Muscle layer of duodenum (tissue), 2 donors: ENCODE measurements around the gene FZD2.
"Not testable (repeated sequence)": the region's sequence is repeated elsewhere in the genome, so short reads cannot be mapped to it uniquely, and the experiment has no call there.

Experiments
- H3K27ac ChIP-seq: one replicate; pipeline ENCODE4 v1.7.0; 2013; ENCODE audit warnings: mild to moderate bottlenecking, low read length
- H3K27me3 ChIP-seq: one replicate; pipeline ENCODE4 v1.7.0; 2013; ENCODE audit warnings: low read depth, mild to moderate bottlenecking, control low read depth, low read length
- H3K36me3 ChIP-seq, 2 donors: one replicate each; pipeline ENCODE4 v1.7.0; 2013; ENCODE audit warnings: low read length in 2 of 2, control low read depth in 1 of 2, mild to moderate bottlenecking in 1 of 2; ENCODE audit not compliant: insufficient read depth in 2 of 2, control insufficient read depth in 1 of 2
- H3K4me1 ChIP-seq, 2 donors: one replicate each; pipeline ENCODE4 v1.7.0; 2013; ENCODE audit warnings: low read length in 2 of 2, mild to moderate bottlenecking in 2 of 2, control low read depth in 1 of 2, moderate library complexity in 1 of 2; ENCODE audit not compliant: insufficient read depth in 2 of 2, control insufficient read depth in 1 of 2
- H3K4me3 ChIP-seq, 2 donors: one replicate each; pipeline ENCODE4 v1.7.0; 2013; ENCODE audit warnings: low read length in 2 of 2, low read depth in 1 of 2, mild to moderate bottlenecking in 1 of 2
- H3K9me3 ChIP-seq, 2 donors: one replicate each; pipeline ENCODE4 v1.7.0; 2013; ENCODE audit warnings: low read length in 2 of 2, control low read depth in 1 of 2, mild to moderate bottlenecking in 1 of 2; ENCODE audit not compliant: control insufficient read depth in 1 of 2
- donor health status: healthy.

Gene FZD2

DNA sequence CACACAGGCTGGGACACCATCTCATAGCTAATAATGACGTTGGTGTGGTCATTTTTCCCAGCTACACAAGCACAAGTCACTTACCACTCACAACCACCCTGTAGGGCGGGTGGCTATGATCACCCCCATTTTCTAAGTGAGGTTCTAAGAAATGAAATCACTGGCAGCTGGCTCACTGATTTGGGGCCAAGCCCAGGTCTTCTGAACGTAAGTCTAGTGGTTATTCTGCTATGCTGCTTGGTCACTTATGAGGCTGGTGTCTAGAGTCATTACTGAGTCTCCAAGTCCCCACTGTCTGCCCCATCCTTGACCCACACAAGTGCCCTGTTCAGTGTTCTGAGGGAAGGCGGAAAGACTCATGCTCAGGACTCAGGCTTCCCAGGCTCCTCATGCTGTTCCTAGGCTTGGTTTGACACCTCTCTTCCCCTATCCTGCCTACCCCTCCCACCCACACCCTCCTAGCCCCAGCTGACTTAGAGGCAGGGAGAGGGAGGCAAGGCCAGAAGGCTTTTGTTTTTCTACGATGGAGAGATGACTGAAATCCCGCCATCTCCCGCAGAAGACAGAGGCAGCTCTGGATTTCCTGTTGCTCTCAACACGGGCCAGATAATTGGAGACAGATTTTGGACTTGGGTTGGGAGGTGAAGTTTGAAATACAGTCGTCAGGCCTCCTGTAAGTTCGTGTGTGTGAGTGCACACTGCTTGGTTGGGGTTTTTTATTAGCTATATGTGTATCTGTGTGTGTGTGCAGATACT is 32.2 kb downstream of the FZD2 start:
- Histone ChIP-seq H3K27ac (no peak overlapping the region), H3K36me3 (no peaks in the 10 kb centered on the region), H3K27me3 (no peaks in the 10 kb centered on the region), H3K9me3 (no peaks in the 10 kb centered on the region), H3K4me1 (no peaks in the 10 kb centered on the region), H3K4me3 (no peak overlapping the region)

DNA sequence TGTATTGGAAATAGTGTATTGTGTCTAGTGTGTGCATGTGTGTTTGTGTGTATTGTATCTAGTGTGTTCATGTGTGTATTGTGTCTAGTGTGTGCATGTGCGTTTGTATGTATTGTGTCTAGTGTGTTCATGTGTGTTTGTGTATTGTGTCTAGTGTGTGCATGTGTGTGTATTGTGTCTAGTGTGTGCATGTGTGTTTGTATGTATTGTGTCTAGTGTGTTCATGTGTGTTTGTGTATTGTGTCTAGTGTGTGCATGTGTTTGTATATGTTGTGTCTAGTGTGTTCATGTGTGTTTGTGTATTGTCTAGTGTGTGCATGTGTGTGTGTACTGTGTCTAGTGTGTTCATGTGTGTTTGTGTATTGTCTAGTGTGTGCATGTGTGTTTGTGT is 32.8 kb downstream of the FZD2 start:
- H3K9me3 ChIP-seq, H3K27me3 ChIP-seq, H3K4me3 ChIP-seq, H3K27ac ChIP-seq, H3K36me3 ChIP-seq, H3K4me1 ChIP-seq: not testable (repeated sequence)

DNA sequence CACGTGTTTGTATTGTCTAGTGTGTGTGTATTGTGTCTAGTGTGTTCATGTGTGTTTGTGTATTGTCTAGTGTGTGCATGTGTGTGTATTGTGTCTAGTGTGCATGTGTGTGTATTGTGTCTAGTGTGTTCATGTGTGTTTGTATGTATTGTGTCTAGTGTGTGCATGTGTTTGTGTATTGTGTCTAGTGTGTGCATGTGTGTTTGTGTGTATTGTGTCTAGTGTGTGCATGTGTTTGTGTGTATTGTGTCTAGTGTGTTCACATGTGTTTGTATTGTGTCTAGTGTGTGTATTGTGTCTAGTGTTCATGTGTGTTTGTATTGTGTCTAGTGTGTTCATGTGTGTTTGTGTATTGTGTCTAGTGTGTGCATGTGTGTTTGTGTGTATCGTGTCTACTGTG is 33.5 kb downstream of the FZD2 start:
- not testable (repeated sequence) for H3K4me1 ChIP-seq, H3K27ac ChIP-seq, H3K9me3 ChIP-seq, H3K27me3 ChIP-seq, H3K4me3 ChIP-seq, H3K36me3 ChIP-seq

DNA sequence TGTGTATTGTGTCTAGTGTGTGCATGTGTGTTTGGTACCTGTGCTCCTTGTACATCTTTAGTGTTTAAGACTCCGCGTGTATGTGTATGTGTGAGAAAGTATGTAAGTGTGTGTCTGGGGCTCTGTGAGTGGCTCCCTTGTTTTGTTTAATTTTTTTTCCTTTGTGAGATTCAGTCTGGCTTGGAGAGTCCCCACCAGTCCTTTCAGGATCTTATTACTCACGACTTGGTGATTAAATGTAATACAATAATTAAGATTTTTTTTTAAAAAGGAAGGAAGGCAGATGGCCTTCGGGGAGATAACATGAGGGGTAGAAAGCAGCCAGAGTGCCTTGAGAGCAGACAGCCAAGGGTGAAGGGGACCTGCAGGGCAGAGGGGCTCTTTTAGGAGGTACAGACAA is 33.9 kb downstream of the FZD2 start:
- no peak overlapping the region for H3K4me3 ChIP-seq
- H3K9me3 ChIP-seq = no peaks in the 10 kb centered on the region
- H3K36me3 ChIP-seq = no peaks in the 10 kb centered on the region
- no peak overlapping the region for H3K27ac ChIP-seq
- H3K4me1 ChIP-seq = no peaks in the 10 kb centered on the region
- no peaks in the 10 kb centered on the region for H3K27me3 ChIP-seq

DNA sequence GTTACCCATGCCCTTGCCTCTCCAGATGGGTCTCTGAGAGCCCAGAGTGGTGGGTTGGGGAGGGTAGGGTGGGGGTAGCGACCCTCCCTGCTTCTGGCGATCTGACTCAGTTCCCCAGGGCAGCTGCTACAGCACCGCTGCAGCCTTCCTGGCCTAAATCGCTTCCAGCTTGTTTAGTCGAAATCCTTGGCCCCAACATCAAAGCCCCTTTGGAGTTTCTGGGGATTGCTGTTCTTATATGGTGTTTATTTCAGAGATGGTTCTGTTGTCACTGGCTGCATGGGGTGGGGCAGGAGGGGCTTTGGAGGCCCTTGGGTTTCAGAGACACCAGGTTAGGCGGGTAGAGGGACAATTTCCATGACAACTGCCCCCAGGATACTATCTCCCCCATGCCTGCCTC is 35.9 kb downstream of the FZD2 start:
- no peaks in the 10 kb centered on the region for H3K9me3 ChIP-seq
- no peak overlapping the region for H3K27ac ChIP-seq
- H3K36me3 ChIP-seq = no peaks in the 10 kb centered on the region
- no peaks in the 10 kb centered on the region for H3K27me3 ChIP-seq
- H3K4me1 ChIP-seq = no peaks in the 10 kb centered on the region
- no peak overlapping the region for H3K4me3 ChIP-seq

DNA sequence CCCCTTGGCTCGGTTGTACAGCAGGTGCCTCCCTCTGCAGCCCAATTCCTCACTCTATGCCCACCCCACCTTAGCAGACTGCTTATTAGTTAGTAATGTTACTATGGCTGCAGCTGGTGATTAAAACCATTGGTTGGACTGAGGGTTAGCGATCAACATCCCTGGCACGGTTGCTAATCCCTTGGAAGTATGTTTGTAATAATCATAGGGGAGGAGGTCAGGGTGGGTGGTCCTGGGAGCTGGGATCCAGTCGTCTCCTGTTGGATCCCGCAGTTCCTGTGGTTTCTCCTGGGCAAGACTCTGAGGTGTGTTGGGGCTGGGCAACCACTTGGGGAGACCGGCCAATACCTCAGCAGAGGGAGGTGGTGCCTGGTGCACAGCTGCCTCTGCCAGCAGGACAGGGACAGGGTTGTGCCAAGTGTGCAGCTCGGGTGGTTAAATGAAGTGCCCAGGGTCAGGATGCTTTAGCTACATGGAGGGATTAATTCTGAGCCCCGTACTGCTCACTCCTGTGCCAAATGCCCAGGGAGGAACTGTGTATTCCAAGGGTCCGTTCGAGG is 38.0 kb downstream of the FZD2 start:
- H3K9me3 ChIP-seq = no peaks in the 10 kb centered on the region
- no peak overlapping the region for H3K4me3 ChIP-seq
- no peaks in the 10 kb centered on the region for H3K27me3 ChIP-seq
- H3K36me3 ChIP-seq = no peaks in the 10 kb centered on the region
- H3K27ac ChIP-seq = no peak overlapping the region
- H3K4me1 ChIP-seq = no peaks in the 10 kb centered on the region

DNA sequence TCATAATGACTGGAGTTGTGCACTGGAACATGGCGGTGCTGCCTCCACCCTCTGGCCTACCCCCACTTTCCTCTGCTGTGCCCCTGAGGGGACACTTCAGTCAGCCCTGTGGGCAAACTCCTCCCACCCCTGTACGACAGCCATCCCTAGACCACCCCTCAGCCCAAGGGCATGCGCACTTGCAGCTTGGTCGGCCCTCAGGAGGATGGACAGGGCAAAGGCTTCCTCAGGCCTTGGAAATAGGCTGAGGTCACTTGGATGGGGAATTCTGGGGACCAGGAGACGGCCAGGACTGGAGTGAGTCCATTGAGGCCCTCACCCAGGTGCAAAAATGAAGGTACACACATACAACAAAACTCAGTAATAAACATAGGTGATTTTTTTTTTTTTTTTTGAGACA is 41.0 kb downstream of the FZD2 start:
- H3K27ac ChIP-seq = no peak overlapping the region
- H3K27me3 ChIP-seq = no peaks in the 10 kb centered on the region
- H3K4me1 ChIP-seq = no peaks in the 10 kb centered on the region
- no peaks in the 10 kb centered on the region for H3K9me3 ChIP-seq
- H3K4me3 ChIP-seq = no peak overlapping the region
- H3K36me3 ChIP-seq = no peaks in the 10 kb centered on the region

DNA sequence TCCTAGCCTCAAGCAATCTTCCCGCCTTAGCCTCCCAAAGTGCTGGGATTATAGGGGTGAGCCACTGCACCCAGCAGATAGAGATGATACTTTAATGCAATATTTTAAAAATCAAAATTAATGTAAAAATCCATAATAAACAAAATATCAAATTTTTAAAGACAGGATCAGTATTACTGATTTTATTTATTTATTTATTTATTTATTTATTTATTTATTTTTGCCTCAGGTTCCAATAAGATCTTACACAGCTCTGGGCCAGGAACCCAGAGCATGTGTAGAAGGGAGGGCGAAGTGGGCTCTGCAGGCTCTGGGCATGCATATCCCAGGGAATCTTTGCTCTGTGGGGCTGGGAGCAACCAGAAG is 41.6 kb downstream of the FZD2 start:
- H3K4me1 ChIP-seq = no peaks in the 10 kb centered on the region
- H3K36me3 ChIP-seq = no peaks in the 10 kb centered on the region
- no peak overlapping the region for H3K27ac ChIP-seq
- no peak overlapping the region for H3K4me3 ChIP-seq
- no peaks in the 10 kb centered on the region for H3K9me3 ChIP-seq
- H3K27me3 ChIP-seq = no peaks in the 10 kb centered on the region

DNA sequence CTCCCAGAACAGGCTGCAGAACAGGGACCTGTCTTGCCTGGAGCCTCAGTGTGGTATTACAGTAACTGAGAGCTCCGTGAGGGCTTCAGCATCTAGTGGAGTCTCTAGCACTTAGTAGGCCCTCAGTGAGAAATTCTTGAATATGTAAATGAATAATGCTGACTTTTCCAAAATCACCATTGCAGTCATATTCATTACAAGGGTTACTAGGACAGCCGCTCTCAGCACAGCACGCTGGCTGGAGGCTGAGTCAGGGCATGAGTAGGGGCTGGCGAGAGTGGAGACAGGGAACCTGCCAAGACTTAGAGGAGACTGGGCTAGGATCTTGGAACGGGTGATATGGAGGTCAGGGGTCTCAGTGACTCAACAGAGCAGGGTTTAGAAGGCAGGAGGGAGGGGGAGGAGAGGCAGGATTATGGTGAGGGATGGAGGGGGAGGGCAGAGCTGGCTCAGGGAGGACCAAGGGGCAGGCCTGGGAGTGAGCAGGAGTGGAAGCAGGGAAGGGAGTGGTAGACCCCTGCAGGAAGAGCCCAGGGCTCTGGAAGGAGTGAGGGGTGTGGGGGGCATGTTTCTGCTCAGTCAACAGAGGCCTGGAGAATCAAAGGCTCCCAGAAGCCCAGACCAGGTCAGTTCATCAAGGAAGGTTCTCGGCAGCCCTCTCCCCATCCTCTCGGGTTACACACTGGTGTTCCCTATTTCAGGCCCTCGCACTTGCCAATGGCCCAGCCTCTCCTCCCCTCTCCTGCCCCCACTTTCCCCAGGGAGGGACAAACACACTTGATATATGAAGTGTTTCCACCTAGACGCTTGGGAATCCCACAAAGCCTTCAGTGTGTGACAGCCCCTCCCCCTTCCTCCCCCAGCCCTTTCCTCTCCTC is 42.3 kb downstream of the FZD2 start:
- Histone ChIP-seq H3K27me3 (no peaks in the 10 kb centered on the region), H3K9me3 (no peaks in the 10 kb centered on the region), H3K27ac (no peak overlapping the region), H3K4me3 (no peak overlapping the region), H3K4me1 (no peaks in the 10 kb centered on the region), H3K36me3 (no peaks in the 10 kb centered on the region)

DNA sequence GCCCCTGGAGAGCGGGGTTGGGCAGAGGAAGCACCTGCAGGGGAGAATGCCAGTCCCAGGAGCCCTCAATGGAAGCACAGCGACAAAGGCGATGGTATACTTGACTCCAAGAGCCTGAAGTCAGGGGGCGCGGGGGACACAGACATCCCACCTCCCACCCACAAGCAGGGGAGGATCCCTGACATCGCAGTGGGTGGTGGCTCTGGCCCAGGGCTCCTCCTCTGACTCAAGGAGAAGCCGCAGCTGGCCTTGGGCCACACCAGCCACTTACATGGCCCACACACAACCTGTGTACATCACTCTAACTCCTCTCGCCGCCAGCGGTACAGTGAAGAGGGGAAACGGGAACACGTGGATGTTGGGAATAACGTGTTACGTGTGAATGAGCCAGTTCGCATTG is 44.3 kb downstream of the FZD2 start:
- Histone ChIP-seq H3K9me3 (no peaks in the 10 kb centered on the region), H3K27ac (no peak overlapping the region), H3K36me3 (no peaks in the 10 kb centered on the region), H3K4me3 (no peak overlapping the region), H3K27me3 (no peaks in the 10 kb centered on the region), H3K4me1 (no peaks in the 10 kb centered on the region)

DNA sequence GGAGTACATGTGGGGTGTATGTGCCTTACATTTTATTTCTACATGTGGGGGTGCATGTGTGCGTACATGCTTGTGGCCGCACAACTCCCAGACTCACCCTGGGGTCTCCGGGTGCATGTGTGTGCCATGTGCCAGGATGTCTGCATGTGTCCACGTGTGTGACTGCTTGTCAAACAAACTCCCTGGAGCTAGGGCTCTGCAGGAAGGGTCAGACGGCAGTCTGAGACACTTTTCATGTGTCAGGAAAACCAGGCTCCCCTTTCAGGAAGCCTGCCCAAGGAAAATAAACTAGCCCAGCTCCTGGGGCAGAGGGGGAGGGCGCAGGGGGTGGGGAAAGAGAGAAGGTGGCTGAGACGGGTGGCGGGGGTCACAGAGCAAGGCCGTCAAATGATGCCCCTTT is 44.7 kb downstream of the FZD2 start:
- H3K27me3 ChIP-seq = no peaks in the 10 kb centered on the region
- H3K9me3 ChIP-seq = no peaks in the 10 kb centered on the region
- H3K4me3 ChIP-seq = no peak overlapping the region
- H3K4me1 ChIP-seq = no peaks in the 10 kb centered on the region
- no peaks in the 10 kb centered on the region for H3K36me3 ChIP-seq
- no peak overlapping the region for H3K27ac ChIP-seq
